Measurements from ENCODE around the gene SF3A1.

DNA sequence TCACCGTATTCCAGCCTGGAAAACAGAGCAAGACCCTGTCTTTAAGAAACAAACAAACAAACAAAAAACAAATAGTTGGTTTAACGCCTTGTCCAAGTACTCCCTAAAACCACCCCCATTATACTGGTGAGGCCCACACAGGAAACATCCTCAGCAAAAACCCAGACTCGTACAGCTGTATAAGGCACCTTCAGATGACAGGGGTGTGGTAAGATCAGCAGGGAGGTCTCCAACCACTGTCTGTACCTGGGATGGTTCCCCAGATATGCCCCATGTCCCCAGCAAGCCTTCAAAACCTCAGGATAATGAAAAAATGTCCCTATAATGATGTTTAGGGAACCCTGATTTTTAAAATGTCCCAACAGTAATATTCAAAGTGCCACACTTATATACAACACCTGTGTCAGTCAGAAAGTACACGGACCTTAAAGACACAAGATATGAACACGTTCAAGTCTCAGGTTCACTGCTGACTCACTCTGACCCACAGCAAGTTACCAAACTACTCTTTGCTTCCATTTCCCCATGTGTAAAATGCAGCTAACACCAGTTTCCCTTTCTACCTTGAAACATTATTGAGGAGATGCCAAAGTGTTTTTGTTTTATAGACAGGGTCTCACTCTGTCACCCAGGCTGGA, 9.3 kb downstream of the SF3A1 start:
- TF ChIP-seq ZNF274 (IDR thresholded peaks at IDR 0.05; ENCODE audit: low read depth, low read length) (no peak), SUZ12 (IDR thresholded peaks at IDR 0.05; ENCODE audit: extremely low read depth, insufficient read depth, insufficient read length) (no peak), YY1 (IDR thresholded peaks at IDR 0.05; ENCODE audit: insufficient read depth, insufficient read length) (no peak)

Data from NT2/D1 (cell line).